ENCODE data around the gene ARL8B.

GRCh38 chr3:5192571-5193365 is 70.7 kb downstream of the ARL8B start:
- TF ChIP-seq, protein P1, sequence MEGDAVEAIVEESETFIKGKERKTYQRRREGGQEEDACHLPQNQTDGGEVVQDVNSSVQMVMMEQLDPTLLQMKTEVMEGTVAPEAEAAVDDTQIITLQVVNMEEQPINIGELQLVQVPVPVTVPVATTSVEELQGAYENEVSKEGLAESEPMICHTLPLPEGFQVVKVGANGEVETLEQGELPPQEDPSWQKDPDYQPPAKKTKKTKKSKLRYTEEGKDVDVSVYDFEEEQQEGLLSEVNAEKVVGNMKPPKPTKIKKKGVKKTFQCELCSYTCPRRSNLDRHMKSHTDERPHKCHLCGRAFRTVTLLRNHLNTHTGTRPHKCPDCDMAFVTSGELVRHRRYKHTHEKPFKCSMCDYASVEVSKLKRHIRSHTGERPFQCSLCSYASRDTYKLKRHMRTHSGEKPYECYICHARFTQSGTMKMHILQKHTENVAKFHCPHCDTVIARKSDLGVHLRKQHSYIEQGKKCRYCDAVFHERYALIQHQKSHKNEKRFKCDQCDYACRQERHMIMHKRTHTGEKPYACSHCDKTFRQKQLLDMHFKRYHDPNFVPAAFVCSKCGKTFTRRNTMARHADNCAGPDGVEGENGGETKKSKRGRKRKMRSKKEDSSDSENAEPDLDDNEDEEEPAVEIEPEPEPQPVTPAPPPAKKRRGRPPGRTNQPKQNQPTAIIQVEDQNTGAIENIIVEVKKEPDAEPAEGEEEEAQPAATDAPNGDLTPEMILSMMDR (conservative IDR thresholded peaks at IDR 0.05 in 1 of 2, IDR thresholded peaks at IDR 0.05 in 1 of 2; ENCODE audit: low read depth in 1 of 2, low read length in 2 of 2): no peak
- TF ChIP-seq EZH2 (IDR thresholded peaks at IDR 0.05; ENCODE audit: low read length, missing control alignments): no peak

All from fibroblast of lung (primary cell).